ENCODE data around the gene CFAP74.

CFAP74 gene

GRCh38 chr1:1997576-1997975 is 6.0 kb downstream of the CFAP74 start:
- no peaks in the 10 kb centered on the region for H3K4me1 ChIP-seq (ENCODE audit: control insufficient read depth, insufficient read depth, low read length)
- H3K9me3 ChIP-seq (ENCODE audit: control insufficient read depth, low read length): no peaks in the 10 kb centered on the region
- no peaks in the 10 kb centered on the region for H3K27me3 ChIP-seq (ENCODE audit: control insufficient read depth, insufficient read depth, low read length, poor library complexity, severe bottlenecking)
- 73 to 76% methylated on average over 5 to 6 of the region's 6 CpGs for WGBS, 2 experiments
- no peak overlapping the region for H3K27ac ChIP-seq (ENCODE audit: insufficient read depth, low read depth, low read length, poor library complexity, severe bottlenecking)
- H3K36me3 ChIP-seq (ENCODE audit: control insufficient read depth, insufficient read depth, low read length): no peaks in the 10 kb centered on the region
- H3K4me3 ChIP-seq (ENCODE audit: insufficient read depth, low read depth, low read length): no peak overlapping the region

DNA sequence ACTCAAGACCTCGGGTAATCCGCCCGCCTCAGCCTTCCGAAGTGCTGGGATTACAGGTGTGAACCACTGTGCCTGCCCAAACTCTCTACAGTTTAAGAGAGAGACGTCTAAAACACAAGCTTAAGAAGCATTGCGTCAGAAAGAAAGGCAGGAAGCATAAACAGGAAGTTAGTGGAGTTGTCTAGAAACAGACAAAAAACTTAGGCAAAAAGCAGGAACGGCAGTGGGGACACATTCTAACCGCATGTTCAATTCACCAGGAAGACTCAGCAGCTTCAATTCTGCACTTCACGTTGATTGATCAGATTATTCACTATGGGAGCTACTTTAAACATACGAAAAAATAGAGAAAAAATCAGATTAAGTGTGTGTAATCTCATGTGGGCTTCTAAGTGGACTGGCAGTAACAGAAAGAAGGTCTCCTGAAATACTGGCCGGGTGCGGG is 7.4 kb downstream of the CFAP74 start:
- no peaks in the 10 kb centered on the region for H3K36me3 ChIP-seq (ENCODE audit: control insufficient read depth, insufficient read depth, low read length)
- no peaks in the 10 kb centered on the region for H3K4me1 ChIP-seq (ENCODE audit: control insufficient read depth, insufficient read depth, low read length)
- H3K27ac ChIP-seq (ENCODE audit: insufficient read depth, low read depth, low read length, poor library complexity, severe bottlenecking): no peak overlapping the region
- WGBS, 2 experiments: 93 to 94% methylated on average over 12 of the region's 12 CpGs
- H3K4me3 ChIP-seq (ENCODE audit: insufficient read depth, low read depth, low read length): no peak overlapping the region
- no peaks in the 10 kb centered on the region for H3K9me3 ChIP-seq (ENCODE audit: control insufficient read depth, low read length)
- no peaks in the 10 kb centered on the region for H3K27me3 ChIP-seq (ENCODE audit: control insufficient read depth, insufficient read depth, low read length, poor library complexity, severe bottlenecking)

DNA sequence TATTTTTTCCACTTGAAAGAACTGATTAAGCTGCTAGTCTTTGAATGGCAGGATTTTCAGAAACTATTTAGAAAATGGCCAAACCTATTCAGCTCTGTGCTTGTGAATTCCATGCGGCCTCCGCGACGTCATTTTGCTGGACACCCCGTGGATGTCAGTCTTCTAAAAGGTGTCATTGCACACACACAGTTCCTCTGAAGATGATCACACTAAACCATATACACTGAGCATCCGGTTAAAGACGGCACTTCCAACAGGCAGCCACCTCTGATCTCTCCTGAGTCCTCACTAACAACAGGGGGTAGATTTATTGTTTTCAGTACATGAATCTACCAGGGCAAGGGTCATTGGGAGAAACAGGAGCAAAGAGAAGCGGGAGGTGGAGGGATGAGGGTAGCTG is 9.1 kb downstream of the CFAP74 start:
- 77 to 80% methylated on average over 8 of the region's 8 CpGs for WGBS, 2 experiments
- Histone ChIP-seq H3K4me3 (ENCODE audit: insufficient read depth, low read depth, low read length) (no peak overlapping the region), H3K36me3 (ENCODE audit: control insufficient read depth, insufficient read depth, low read length) (no peaks in the 10 kb centered on the region), H3K4me1 (ENCODE audit: control insufficient read depth, insufficient read depth, low read length) (no peaks in the 10 kb centered on the region), H3K27ac (ENCODE audit: insufficient read depth, low read depth, low read length, poor library complexity, severe bottlenecking) (no peak overlapping the region), H3K9me3 (ENCODE audit: control insufficient read depth, low read length) (no peaks in the 10 kb centered on the region), H3K27me3 (ENCODE audit: control insufficient read depth, insufficient read depth, low read length, poor library complexity, severe bottlenecking) (no peaks in the 10 kb centered on the region)

- Histone ChIP-seq H3K4me3 (ENCODE audit: insufficient read depth, low read depth, low read length) (no peak overlapping the region), H3K9me3 (ENCODE audit: control insufficient read depth, low read length) (no peaks in the 10 kb centered on the region), H3K27ac (ENCODE audit: insufficient read depth, low read depth, low read length, poor library complexity, severe bottlenecking) (no peak overlapping the region), H3K36me3 (ENCODE audit: control insufficient read depth, insufficient read depth, low read length) (no peaks in the 10 kb centered on the region), H3K27me3 (ENCODE audit: control insufficient read depth, insufficient read depth, low read length, poor library complexity, severe bottlenecking) (no peaks in the 10 kb centered on the region), H3K4me1 (ENCODE audit: control insufficient read depth, insufficient read depth, low read length) (no peaks in the 10 kb centered on the region)
- 70 to 79% methylated on average over 10 of the region's 10 CpGs for WGBS, 2 experiments
Observed at GRCh38 chr1:1990222-1990621, 13.4 kb downstream of the CFAP74 start.

DNA sequence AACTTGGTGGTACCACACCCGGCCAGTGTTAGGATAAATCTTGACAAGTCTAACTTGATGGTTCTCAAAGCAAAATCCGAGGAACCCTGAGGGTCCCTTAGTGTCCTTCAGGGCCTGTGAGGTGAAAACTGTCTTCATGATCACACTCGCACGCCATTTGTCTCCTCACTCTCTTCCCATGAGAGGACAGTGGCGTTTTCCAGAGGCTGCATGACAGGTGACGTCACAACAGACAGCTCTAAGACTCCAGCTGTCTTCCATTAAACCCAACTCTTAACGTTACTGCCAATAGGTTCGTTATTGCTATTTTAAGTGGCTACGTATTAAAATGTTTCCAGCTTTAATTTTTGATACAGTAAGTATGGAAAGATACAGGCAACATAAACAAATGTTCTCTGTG is 13.8 kb downstream of the CFAP74 start:
- Histone ChIP-seq H3K4me3 (ENCODE audit: insufficient read depth, low read depth, low read length) (no peak overlapping the region), H3K4me1 (ENCODE audit: control insufficient read depth, insufficient read depth, low read length) (no peaks in the 10 kb centered on the region), H3K27me3 (ENCODE audit: control insufficient read depth, insufficient read depth, low read length, poor library complexity, severe bottlenecking) (no peaks in the 10 kb centered on the region), H3K9me3 (ENCODE audit: control insufficient read depth, low read length) (no peaks in the 10 kb centered on the region), H3K36me3 (ENCODE audit: control insufficient read depth, insufficient read depth, low read length) (no peaks in the 10 kb centered on the region), H3K27ac (ENCODE audit: insufficient read depth, low read depth, low read length, poor library complexity, severe bottlenecking) (no peak overlapping the region)
- WGBS, 2 experiments: 93 to 95% methylated on average over 8 to 9 of the region's 9 CpGs

- H3K27ac ChIP-seq (ENCODE audit: insufficient read depth, low read depth, low read length, poor library complexity, severe bottlenecking): no peak overlapping the region
- H3K4me3 ChIP-seq (ENCODE audit: insufficient read depth, low read depth, low read length): no peak overlapping the region
- H3K4me1 ChIP-seq (ENCODE audit: control insufficient read depth, insufficient read depth, low read length): no peaks in the 10 kb centered on the region
- 90 to 92% methylated on average over 22 of the region's 22 CpGs for WGBS, 2 experiments
- no peaks in the 10 kb centered on the region for H3K27me3 ChIP-seq (ENCODE audit: control insufficient read depth, insufficient read depth, low read length, poor library complexity, severe bottlenecking)
- no peaks in the 10 kb centered on the region for H3K36me3 ChIP-seq (ENCODE audit: control insufficient read depth, insufficient read depth, low read length)
- H3K9me3 ChIP-seq (ENCODE audit: control insufficient read depth, low read length): no peaks in the 10 kb centered on the region
Observed at GRCh38 chr1:1989102-1989542, 14.5 kb downstream of the CFAP74 start.

DNA sequence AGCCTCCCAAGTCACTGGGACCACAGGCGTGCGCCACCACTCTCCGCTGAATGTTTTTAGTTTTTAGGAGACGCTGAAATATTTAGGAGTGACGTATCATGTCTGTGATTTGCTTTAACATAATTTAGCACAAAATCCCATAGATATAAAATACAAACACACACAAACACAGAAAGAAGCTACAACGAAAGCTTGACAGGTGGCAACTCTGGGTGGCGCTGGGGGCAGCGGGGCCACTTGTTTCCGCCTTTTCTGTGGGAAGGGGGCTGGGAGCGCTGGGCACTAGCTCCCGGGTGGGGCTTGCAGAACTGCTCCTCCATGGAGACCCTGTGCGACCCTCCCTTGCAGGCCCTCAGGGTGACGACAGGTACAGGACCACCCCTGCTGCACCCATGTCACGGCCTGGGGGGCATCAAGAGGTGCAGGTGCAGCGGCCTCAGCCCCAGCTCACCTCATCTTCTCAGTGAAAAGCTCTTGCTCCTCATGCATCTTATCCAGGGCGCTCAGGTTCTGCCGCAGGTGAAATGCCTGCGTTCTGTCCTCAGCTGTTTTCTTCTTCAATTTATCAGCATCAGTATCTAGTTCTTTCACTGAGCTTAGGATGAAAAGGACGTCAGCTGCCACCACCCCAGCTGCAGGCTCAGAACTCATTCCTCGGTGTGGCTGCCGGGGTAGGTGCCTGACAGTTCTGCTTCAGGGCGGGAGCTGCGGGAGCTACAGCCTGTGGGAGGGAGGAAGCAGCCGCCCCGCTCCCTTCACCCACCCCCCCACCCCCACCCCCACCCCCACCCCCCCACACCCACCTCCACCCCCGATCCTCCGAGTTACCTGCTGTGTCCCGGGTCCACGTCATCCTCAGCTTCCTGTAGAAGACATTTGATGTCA is 15.3 kb downstream of the CFAP74 start:
- H3K4me3 ChIP-seq (ENCODE audit: insufficient read depth, low read depth, low read length): no peak overlapping the region
- no peaks in the 10 kb centered on the region for H3K4me1 ChIP-seq (ENCODE audit: control insufficient read depth, insufficient read depth, low read length)
- H3K27ac ChIP-seq (ENCODE audit: insufficient read depth, low read depth, low read length, poor library complexity, severe bottlenecking): no peak overlapping the region
- 79 to 89% methylated on average over 24 to 25 of the region's 29 CpGs for WGBS, 2 experiments
- H3K36me3 ChIP-seq (ENCODE audit: control insufficient read depth, insufficient read depth, low read length): no peaks in the 10 kb centered on the region
- no peaks in the 10 kb centered on the region for H3K9me3 ChIP-seq (ENCODE audit: control insufficient read depth, low read length)
- H3K27me3 ChIP-seq (ENCODE audit: control insufficient read depth, insufficient read depth, low read length, poor library complexity, severe bottlenecking): no peaks in the 10 kb centered on the region

DNA sequence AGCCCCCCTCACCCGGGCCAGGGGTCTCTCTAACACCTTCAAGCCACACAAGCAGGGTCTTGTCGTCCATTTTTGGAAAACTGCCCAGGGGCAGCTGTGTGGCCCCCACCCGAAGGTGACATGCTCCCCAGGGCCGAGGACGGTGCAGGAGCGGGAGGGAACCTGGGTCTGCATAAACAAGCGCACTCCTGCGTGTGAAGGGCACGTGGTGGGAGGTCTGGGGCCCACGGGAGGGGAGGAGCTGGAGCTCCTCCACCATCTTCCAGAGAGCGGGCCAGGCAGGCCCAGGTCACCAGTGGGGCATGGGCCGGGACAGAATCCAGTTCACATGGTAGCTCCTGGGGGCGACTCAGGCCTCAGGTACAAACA is 16.5 kb downstream of the CFAP74 start:
- H3K27me3 ChIP-seq (ENCODE audit: control insufficient read depth, insufficient read depth, low read length, poor library complexity, severe bottlenecking): no peaks in the 10 kb centered on the region
- no peak overlapping the region for H3K4me3 ChIP-seq (ENCODE audit: insufficient read depth, low read depth, low read length)
- no peaks in the 10 kb centered on the region for H3K4me1 ChIP-seq (ENCODE audit: control insufficient read depth, insufficient read depth, low read length)
- no peaks in the 10 kb centered on the region for H3K36me3 ChIP-seq (ENCODE audit: control insufficient read depth, insufficient read depth, low read length)
- WGBS, 2 experiments: 89 to 92% methylated on average over 13 of the region's 13 CpGs
- no peaks in the 10 kb centered on the region for H3K9me3 ChIP-seq (ENCODE audit: control insufficient read depth, low read length)
- no peak overlapping the region for H3K27ac ChIP-seq (ENCODE audit: insufficient read depth, low read depth, low read length, poor library complexity, severe bottlenecking)

DNA sequence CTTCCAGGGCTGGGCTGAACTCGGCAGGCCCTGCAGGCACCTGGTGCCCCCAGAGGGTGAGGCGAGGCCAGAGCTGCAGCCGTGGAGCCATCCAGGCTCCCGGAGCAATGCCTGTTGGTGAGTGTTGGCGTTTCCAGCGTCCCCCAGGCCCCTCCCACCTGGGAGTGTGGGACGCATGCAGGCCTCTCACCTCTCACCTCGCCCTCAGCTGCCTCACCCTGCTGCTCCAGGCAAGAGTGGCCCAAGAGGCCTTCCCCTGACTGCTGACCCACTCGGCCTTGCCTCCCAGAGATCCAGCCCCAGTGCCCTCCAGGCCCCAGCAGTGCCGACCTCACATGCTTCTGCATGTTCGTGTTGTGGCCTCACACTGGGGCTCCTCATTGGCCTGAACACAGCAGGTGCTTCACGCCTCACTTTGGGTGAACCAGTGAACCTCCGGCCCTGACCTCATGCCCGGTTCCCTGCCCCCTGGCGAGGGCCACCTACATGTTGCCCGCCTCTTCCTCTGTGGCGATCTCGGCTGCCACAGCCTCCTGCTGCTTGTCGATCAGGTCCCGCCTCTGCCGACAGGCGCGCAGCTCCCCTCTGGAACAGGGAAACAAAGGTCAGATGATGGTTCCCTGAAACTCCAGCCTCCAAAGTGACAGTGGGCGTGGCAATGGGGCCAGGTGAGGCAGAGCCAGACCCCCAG is 17.0 kb downstream of the CFAP74 start:
- 80 to 83% methylated on average over 24 of the region's 24 CpGs for WGBS, 2 experiments
- no peaks in the 10 kb centered on the region for H3K4me1 ChIP-seq (ENCODE audit: control insufficient read depth, insufficient read depth, low read length)
- no peaks in the 10 kb centered on the region for H3K27me3 ChIP-seq (ENCODE audit: control insufficient read depth, insufficient read depth, low read length, poor library complexity, severe bottlenecking)
- no peak overlapping the region for H3K27ac ChIP-seq (ENCODE audit: insufficient read depth, low read depth, low read length, poor library complexity, severe bottlenecking)
- H3K36me3 ChIP-seq (ENCODE audit: control insufficient read depth, insufficient read depth, low read length): no peaks in the 10 kb centered on the region
- H3K9me3 ChIP-seq (ENCODE audit: control insufficient read depth, low read length): no peaks in the 10 kb centered on the region
- no peak overlapping the region for H3K4me3 ChIP-seq (ENCODE audit: insufficient read depth, low read depth, low read length)

GRCh38 chr1:1985375-1986050 is 18.1 kb downstream of the CFAP74 start:
- WGBS, 2 experiments: 90 to 92% methylated on average over 32 of the region's 32 CpGs
- Histone ChIP-seq H3K27me3 (ENCODE audit: control insufficient read depth, insufficient read depth, low read length, poor library complexity, severe bottlenecking) (no peaks in the 10 kb centered on the region), H3K4me1 (ENCODE audit: control insufficient read depth, insufficient read depth, low read length) (no peaks in the 10 kb centered on the region), H3K27ac (ENCODE audit: insufficient read depth, low read depth, low read length, poor library complexity, severe bottlenecking) (no peak overlapping the region), H3K4me3 (ENCODE audit: insufficient read depth, low read depth, low read length) (no peak overlapping the region), H3K9me3 (ENCODE audit: control insufficient read depth, low read length) (no peaks in the 10 kb centered on the region), H3K36me3 (ENCODE audit: control insufficient read depth, insufficient read depth, low read length) (no peaks in the 10 kb centered on the region)

Measured in ectodermal cell (in vitro differentiated cells).